ENCODE data around the gene TMEM54. TPM values are rescaled to one million over a fixed set of nuclear protein-coding genes. Genes with fewer than 3 reads are reported as not detected.

Gene TMEM54
- total and polyA plus RNA-seq, 2 experiments from 2014 or later, result 17.1 to 61.6 TPM

GRCh38 chr1:32901823-32902534 lies 790 bp upstream of the TMEM54 start:
- TF ChIP-seq CTCF (IDR thresholded peaks at IDR 0.05; ENCODE audit: low read depth, low read length), result no peak
- Histone ChIP-seq H3K4me3 (peak overlapping the region; percentile 36), H3K27ac (no peak overlapping the region), H3K9me3 (ENCODE audit: low read depth) (no peaks in the 10 kb centered on the region), H3K36me3 (no peaks in the 10 kb centered on the region), H3K4me1 (ENCODE audit: low read depth) (no peaks in the 10 kb centered on the region), H3K27me3 (peaks cover 36% of the 10 kb centered on the region)
- DNase-seq (ENCODE audit: low read depth in 1 of 2, low spot score in 1 of 2), result no peak

GRCh38 chr1:32900371-32900955 lies 726 bp downstream of the TMEM54 start:
- Histone ChIP-seq H3K9me3 (ENCODE audit: low read depth) (no peaks in the 10 kb centered on the region), H3K36me3 (no peaks in the 10 kb centered on the region), H3K27ac (no peak overlapping the region), H3K4me3 (peak overlapping the region; percentile 36), H3K27me3 (peaks cover 36% of the 10 kb centered on the region), H3K4me1 (ENCODE audit: low read depth) (no peaks in the 10 kb centered on the region)
- TF ChIP-seq CTCF (IDR thresholded peaks at IDR 0.05; ENCODE audit: low read depth, low read length), result no peak
- peak in 1 of 2 donors; percentile 52 for DNase-seq (ENCODE audit: low read depth in 1 of 2, low spot score in 1 of 2)

GRCh38 chr1:32899586-32900296 lies 1.4 kb downstream of the TMEM54 start:
- no peak for TF ChIP-seq CTCF (IDR thresholded peaks at IDR 0.05; ENCODE audit: low read depth, low read length)
- Histone ChIP-seq H3K4me1 (ENCODE audit: low read depth) (no peaks in the 10 kb centered on the region), H3K27ac (no peak overlapping the region), H3K36me3 (no peaks in the 10 kb centered on the region), H3K4me3 (no peak overlapping the region), H3K27me3 (peaks cover 33% of the 10 kb centered on the region), H3K9me3 (ENCODE audit: low read depth) (no peaks in the 10 kb centered on the region)
- no peak for DNase-seq (ENCODE audit: low read depth in 1 of 2, low spot score in 1 of 2)

GRCh38 chr1:32898958-32899357 lies 2.2 kb downstream of the TMEM54 start:
- H3K4me3 ChIP-seq, result no peak overlapping the region
- no peak for DNase-seq (ENCODE audit: low read depth in 1 of 2, low spot score in 1 of 2)
- no peaks in the 10 kb centered on the region for H3K36me3 ChIP-seq
- peaks cover 33% of the 10 kb centered on the region for H3K27me3 ChIP-seq
- no peaks in the 10 kb centered on the region for H3K4me1 ChIP-seq (ENCODE audit: low read depth)
- no peak overlapping the region for H3K27ac ChIP-seq
- no peaks in the 10 kb centered on the region for H3K9me3 ChIP-seq (ENCODE audit: low read depth)
- no peak for TF ChIP-seq CTCF (IDR thresholded peaks at IDR 0.05; ENCODE audit: low read depth, low read length)

- DNase-seq (ENCODE audit: low read depth in 1 of 2, low spot score in 1 of 2), result no peak
- no peak for TF ChIP-seq CTCF (IDR thresholded peaks at IDR 0.05; ENCODE audit: low read depth, low read length)
- Histone ChIP-seq H3K4me3 (no peak overlapping the region), H3K27ac (no peak overlapping the region), H3K4me1 (ENCODE audit: low read depth) (no peaks in the 10 kb centered on the region), H3K27me3 (peaks cover 38% of the 10 kb centered on the region), H3K9me3 (ENCODE audit: low read depth) (no peaks in the 10 kb centered on the region), H3K36me3 (no peaks in the 10 kb centered on the region)
Measured at GRCh38 chr1:32898056-32898455, 3.1 kb downstream of the TMEM54 start.

Measured in cardiac muscle cell (in vitro differentiated cells and primary cell).